OCI-LY7 (cell line): ENCODE results near the gene CAPNS1.

ENCODE experiments used
- EZH2phosphoT487 ChIP-seq: fragments of 200-600 bp; sonication (generic); IDR thresholded peaks from 2 replicates; pipeline ENCODE4 v1.6.1; 2018; ENCODE audit warnings: low read depth, borderline replicate concordance, mild to moderate bottlenecking, mixed run types, antibody characterized with exemption, low read length, moderate library complexity, mixed read lengths
- TF ChIP-seq, protein P1 (sequence below): fragments of 200-600 bp; sonication (generic); conservative IDR thresholded peaks from 2 replicates; pipeline ENCODE4 v1.5.1; 2014; ENCODE audit warnings: mild to moderate bottlenecking, antibody characterized with exemption, low read length, moderate library complexity, mixed read lengths

DNA sequence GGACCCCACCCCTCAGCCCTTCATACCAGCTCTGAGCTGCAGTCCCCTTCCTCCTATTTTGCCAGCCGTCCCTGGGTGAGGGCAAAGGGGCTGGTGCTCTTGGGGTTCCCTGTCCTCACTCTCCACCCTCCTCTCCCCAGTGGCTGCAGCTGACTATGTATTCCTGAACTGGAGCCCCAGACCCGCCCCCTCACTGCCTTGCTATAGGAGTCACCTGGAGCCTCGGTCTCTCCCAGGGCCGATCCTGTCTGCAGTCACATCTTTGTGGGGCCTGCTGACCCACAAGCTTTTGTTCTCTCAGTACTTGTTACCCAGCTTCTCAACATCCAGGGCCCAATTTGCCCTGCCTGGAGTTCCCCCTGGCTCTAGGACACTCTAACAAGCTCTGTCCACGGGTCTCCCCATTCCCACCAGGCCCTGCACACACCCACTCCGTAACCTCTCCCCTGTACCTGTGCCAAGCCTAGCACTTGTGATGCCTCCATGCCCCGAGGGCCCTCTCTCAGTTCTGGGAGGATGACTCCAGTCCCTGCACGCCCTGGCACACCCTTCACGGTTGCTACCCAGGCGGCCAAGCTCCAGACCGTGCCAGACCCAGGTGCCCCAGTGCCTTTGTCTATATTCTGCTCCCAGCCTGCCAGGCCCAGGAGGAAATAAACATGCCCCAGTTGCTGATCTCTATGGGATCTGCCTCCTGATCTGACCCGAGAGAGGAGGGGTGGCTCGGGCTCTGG lies 10.0 kb downstream of the CAPNS1 start:
- no peak for TF ChIP-seq EZH2phosphoT487
- TF ChIP-seq, protein P1, sequence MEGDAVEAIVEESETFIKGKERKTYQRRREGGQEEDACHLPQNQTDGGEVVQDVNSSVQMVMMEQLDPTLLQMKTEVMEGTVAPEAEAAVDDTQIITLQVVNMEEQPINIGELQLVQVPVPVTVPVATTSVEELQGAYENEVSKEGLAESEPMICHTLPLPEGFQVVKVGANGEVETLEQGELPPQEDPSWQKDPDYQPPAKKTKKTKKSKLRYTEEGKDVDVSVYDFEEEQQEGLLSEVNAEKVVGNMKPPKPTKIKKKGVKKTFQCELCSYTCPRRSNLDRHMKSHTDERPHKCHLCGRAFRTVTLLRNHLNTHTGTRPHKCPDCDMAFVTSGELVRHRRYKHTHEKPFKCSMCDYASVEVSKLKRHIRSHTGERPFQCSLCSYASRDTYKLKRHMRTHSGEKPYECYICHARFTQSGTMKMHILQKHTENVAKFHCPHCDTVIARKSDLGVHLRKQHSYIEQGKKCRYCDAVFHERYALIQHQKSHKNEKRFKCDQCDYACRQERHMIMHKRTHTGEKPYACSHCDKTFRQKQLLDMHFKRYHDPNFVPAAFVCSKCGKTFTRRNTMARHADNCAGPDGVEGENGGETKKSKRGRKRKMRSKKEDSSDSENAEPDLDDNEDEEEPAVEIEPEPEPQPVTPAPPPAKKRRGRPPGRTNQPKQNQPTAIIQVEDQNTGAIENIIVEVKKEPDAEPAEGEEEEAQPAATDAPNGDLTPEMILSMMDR = no peak
